ENCODE data around the gene CFAP77. TPM values are rescaled to one million over a fixed set of nuclear protein-coding genes. Genes with fewer than 3 reads are reported as not detected.

The CFAP77 gene
- total RNA-seq, 2 experiments from 2014 or later: not detected

GRCh38 chr9:132366481-132366880 lies 43.5 kb upstream of the CFAP77 start:
- DNase-seq (no peak), ATAC-seq (ENCODE audit: poor library complexity) (no peak)
- Mint-ChIP-seq H3K36me3 (ENCODE audit: low read depth) (no peaks in the 10 kb centered on the region), H3K4me3 (no peak overlapping the region), H3K27me3 (no peaks in the 10 kb centered on the region), H3K4me1 (ENCODE audit: low read depth) (no peaks in the 10 kb centered on the region), H3K9me3 (no peaks in the 10 kb centered on the region), H3K27ac (no peak overlapping the region)
- Histone ChIP-seq H3K27ac (ENCODE audit: low read depth in 1 of 2, low read length in 2 of 2) (no peak overlapping the region), H3K4me3 (ENCODE audit: low read length) (no peak overlapping the region), H3K36me3 (ENCODE audit: insufficient read depth, low read length) (no peaks in the 10 kb centered on the region), H3K4me1 (ENCODE audit: insufficient read depth, low read length) (no peaks in the 10 kb centered on the region), H3K9me3 (ENCODE audit: control insufficient read depth in 1 of 2, insufficient read depth in 1 of 2, low read length in 2 of 2) (no peaks in the 10 kb centered on the region), H3K27me3 (ENCODE audit: control insufficient read depth in 1 of 2, insufficient read depth in 2 of 2, low read length in 2 of 2) (no peaks in the 10 kb centered on the region)
- no peak for TF ChIP-seq CTCF (IDR thresholded peaks at IDR 0.05)
- intact Hi-C loops (cut with DNase I, micrococcal nuclease): no loop called here
- POLR2A ChIA-PET: no interaction called here
- CTCF ChIA-PET: no interaction called here

DNA sequence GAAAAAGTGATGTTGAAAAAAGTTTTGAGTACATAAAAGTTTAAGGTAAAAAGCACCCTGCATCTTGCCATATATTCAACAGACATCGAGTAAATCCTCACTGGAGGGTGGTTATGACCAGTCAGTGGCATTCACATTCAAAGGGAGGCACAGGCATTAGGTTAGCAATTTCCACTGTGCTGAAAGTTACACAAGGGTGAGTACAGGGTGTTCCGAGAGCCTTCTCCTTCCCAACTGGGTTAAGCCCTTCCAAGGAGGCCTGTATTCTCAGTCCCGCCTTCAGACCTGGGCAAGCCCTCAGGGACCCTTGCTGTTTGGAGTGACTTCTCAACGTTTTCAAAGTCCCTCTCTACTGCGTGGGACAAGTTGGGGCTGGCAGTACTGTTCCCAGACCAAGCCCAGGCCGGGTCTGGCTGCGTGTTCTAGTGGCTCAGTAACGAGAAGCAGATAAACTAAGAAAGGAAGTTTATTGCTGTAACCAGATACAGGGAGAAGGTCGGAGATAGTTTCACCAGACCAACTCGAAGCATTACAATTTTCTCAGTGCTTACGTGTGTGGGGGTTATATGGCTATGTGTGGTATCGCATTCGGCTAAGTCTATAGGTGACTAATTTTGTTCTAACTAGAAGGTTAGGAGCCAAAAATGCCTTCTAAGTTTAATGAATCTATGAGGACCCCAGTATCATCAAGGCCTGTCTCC lies 42.2 kb upstream of the CFAP77 start:
- H3K4me3 Mint-ChIP-seq: no peak overlapping the region
- H3K36me3 Mint-ChIP-seq (ENCODE audit: low read depth): peaks cover 5% of the 10 kb centered on the region
- POLR2A ChIA-PET: no interaction called here
- no peak for DNase-seq
- H3K4me3 ChIP-seq (ENCODE audit: low read length): no peak overlapping the region
- no peak overlapping the region for H3K27ac ChIP-seq (ENCODE audit: low read depth in 1 of 2, low read length in 2 of 2)
- peaks cover 8% of the 10 kb centered on the region for H3K4me1 Mint-ChIP-seq (ENCODE audit: low read depth)
- intact Hi-C loops (cut with DNase I, micrococcal nuclease): no loop called here
- no peaks in the 10 kb centered on the region for H3K9me3 ChIP-seq (ENCODE audit: control insufficient read depth in 1 of 2, insufficient read depth in 1 of 2, low read length in 2 of 2)
- no peaks in the 10 kb centered on the region for H3K27me3 ChIP-seq (ENCODE audit: control insufficient read depth in 1 of 2, insufficient read depth in 2 of 2, low read length in 2 of 2)
- H3K9me3 Mint-ChIP-seq: no peaks in the 10 kb centered on the region
- CTCF ChIA-PET: no interaction called here
- H3K27ac Mint-ChIP-seq: no peak overlapping the region
- no peak for ATAC-seq (ENCODE audit: poor library complexity)
- no peaks in the 10 kb centered on the region for H3K27me3 Mint-ChIP-seq
- no peak for TF ChIP-seq CTCF (IDR thresholded peaks at IDR 0.05)
- no peaks in the 10 kb centered on the region for H3K36me3 ChIP-seq (ENCODE audit: insufficient read depth, low read length)
- H3K4me1 ChIP-seq (ENCODE audit: insufficient read depth, low read length): peaks cover 4% of the 10 kb centered on the region

GRCh38 chr9:132369421-132369820 lies 40.6 kb upstream of the CFAP77 start:
- ATAC-seq (ENCODE audit: poor library complexity): no peak
- ChIA-PET POLR2A (interaction anchor here (1.0 kb wide), 1 partner anchor 14 kb away, joined by 3 read pairs; the partner anchor contains the start of gene SETX), CTCF (no interaction called here)
- no peak overlapping the region for H3K27ac ChIP-seq (ENCODE audit: low read depth in 1 of 2, low read length in 2 of 2)
- no peak overlapping the region for H3K27ac Mint-ChIP-seq
- no peaks in the 10 kb centered on the region for H3K36me3 ChIP-seq (ENCODE audit: insufficient read depth, low read length)
- H3K4me1 Mint-ChIP-seq (ENCODE audit: low read depth): peaks cover 16% of the 10 kb centered on the region
- H3K4me1 ChIP-seq (ENCODE audit: insufficient read depth, low read length): peaks cover 12% of the 10 kb centered on the region
- intact Hi-C loops (cut with DNase I, micrococcal nuclease): no loop called here
- no peaks in the 10 kb centered on the region for H3K9me3 Mint-ChIP-seq
- H3K9me3 ChIP-seq (ENCODE audit: control insufficient read depth in 1 of 2, insufficient read depth in 1 of 2, low read length in 2 of 2): no peaks in the 10 kb centered on the region
- H3K27me3 ChIP-seq (ENCODE audit: control insufficient read depth in 1 of 2, insufficient read depth in 2 of 2, low read length in 2 of 2): no peaks in the 10 kb centered on the region
- no peak overlapping the region for H3K4me3 Mint-ChIP-seq
- H3K4me3 ChIP-seq (ENCODE audit: low read length): no peak overlapping the region
- no peak for DNase-seq
- no peaks in the 10 kb centered on the region for H3K27me3 Mint-ChIP-seq
- H3K36me3 Mint-ChIP-seq (ENCODE audit: low read depth): peaks cover 8% of the 10 kb centered on the region
- no peak for TF ChIP-seq CTCF (IDR thresholded peaks at IDR 0.05)
